A549 (cell line): ENCODE measurements around the gene KDM4B. TPM values are rescaled to one million over a fixed set of nuclear protein-coding genes. Genes with fewer than 3 reads are reported as not detected.

ENCODE experiments used
- ATAC-seq, 2 experiments: fragments of 200-7000 bp in 1 of 2; fragments of >200 bp in 1 of 2; cut with Nextera tagmentation in 1 of 2; cut with Tn5 transposase in 1 of 2; 3 replicates each; pipeline versions ENCODE4 v1.8.0 to v1.9.1; 2018 to 2020; ENCODE audit warnings: mild to moderate bottlenecking in 1 of 2, moderate library complexity in 1 of 2
- CTCF ChIA-PET: fragments of 300-600 bp; sonication (Branson Sonifier 250); formaldehyde crosslinking; extraction: SDS; loops from one replicate; lab custom pipeline; 2021; ENCODE audit warnings: antibody characterized with exemption, inconsistent platforms; lab: Yijun Ruan, JAX
- POLR2A ChIA-PET: fragments of 350-600 bp; formaldehyde crosslinking; extraction: SDS; loops from one replicate; lab custom pipeline; 2021; ENCODE audit warnings: antibody characterized with exemption, inconsistent platforms; lab: Yijun Ruan, JAX
- DNase-seq, 2 experiments: peaks; one replicate each; pipeline versions ENCODE4 v3.0.0 to v3.0.0-alpha.2; 2011 to 2016; ENCODE audit warnings: low read depth in 1 of 2, low spot score in 1 of 2
- FAIRE-seq: peaks from 2 replicates; lab custom pipeline; 2011; peaks lifted over from hg19 to GRCh38; lab: Jason Lieb, UNC
- H3K27ac ChIP-seq, 2 experiments: fragments of >200 bp; sonication (Bioruptor Twin); formaldehyde crosslinking; 3 replicates each; pipeline ENCODE4 v1.5.1; 2016 to 2017
- H3K4me1 ChIP-seq: fragments of >200 bp; sonication (Bioruptor Twin); formaldehyde crosslinking; 3 replicates; pipeline ENCODE4 v1.6.1; 2016
- H3K4me2 ChIP-seq: fragments of >200 bp; sonication (Bioruptor Twin); formaldehyde crosslinking; 3 replicates; pipeline ENCODE4 v1.6.1; 2016
- H3K4me3 ChIP-seq: fragments of >200 bp; sonication (Bioruptor Twin); formaldehyde crosslinking; 3 replicates; pipeline ENCODE4 v1.5.1; 2016
- H3K9me3 ChIP-seq: fragments of >200 bp; sonication (Bioruptor Twin); formaldehyde crosslinking; 3 replicates; pipeline ENCODE4 v1.6.1; 2016
- BCL3 ChIP-seq: fragments of >200 bp; sonication (Bioruptor Twin); formaldehyde crosslinking; IDR thresholded peaks from 3 replicates; pipeline ENCODE4 v1.6.1; 2016
- BHLHE40 ChIP-seq: IDR thresholded peaks from 2 replicates; pipeline ENCODE4 v1.6.1; 2012; ENCODE audit warnings: low read depth, low read length, inconsistent platforms
- CBX8 ChIP-seq: fragments of 200-600 bp; sonication (generic); IDR thresholded peaks from 2 replicates; pipeline ENCODE4 v1.6.1; 2016
- CHD4 ChIP-seq: fragments of 200-600 bp; sonication (generic); IDR thresholded peaks from 2 replicates; pipeline ENCODE4 v1.6.1; 2016; ENCODE audit warnings: antibody characterized with exemption, mild to moderate bottlenecking, borderline replicate concordance
- E2F6 ChIP-seq: IDR thresholded peaks from 2 replicates; pipeline ENCODE4 v1.6.1; 2012; ENCODE audit warnings: low read depth, borderline replicate concordance
- EHMT2 ChIP-seq: fragments of 200-600 bp; sonication (generic); IDR thresholded peaks from 2 replicates; pipeline ENCODE4 v1.6.1; 2016; ENCODE audit warnings: antibody characterized with exemption, low read depth, mild to moderate bottlenecking, moderate library complexity
- ELK1 ChIP-seq: fragments of 150-350 bp; IDR thresholded peaks from 2 replicates; pipeline ENCODE4 v1.6.1; 2014; ENCODE audit warnings: low read depth, mild to moderate bottlenecking, low read length
- FOSB ChIP-seq: fragments of 250-450 bp; sonication (Bioruptor Pico); IDR thresholded peaks from 2 replicates; pipeline ENCODE4 v1.5.0; 2020; ENCODE audit warnings: mild to moderate bottlenecking, moderate library complexity
- FOXS1 ChIP-seq: fragments of 250-450 bp; sonication (Bioruptor Pico); IDR thresholded peaks from 2 replicates; pipeline ENCODE4 v1.5.0; 2020; ENCODE audit warnings: mild to moderate bottlenecking, moderate library complexity
- GATA3 ChIP-seq: IDR thresholded peaks from 2 replicates; pipeline ENCODE4 v1.6.1; 2012; ENCODE audit warnings: borderline replicate concordance
- HDAC2 ChIP-seq: fragments of 200-600 bp; sonication (generic); IDR thresholded peaks from 2 replicates; pipeline ENCODE4 v1.6.1; 2016
- HEYL ChIP-seq: fragments of 250-450 bp; sonication (Bioruptor Pico); IDR thresholded peaks from 2 replicates; pipeline ENCODE4 v1.8.0; 2021; ENCODE audit warnings: mild to moderate bottlenecking, moderate library complexity
- HMGXB4 ChIP-seq: fragments of 250-450 bp; sonication (Bioruptor Pico); IDR thresholded peaks from 2 replicates; pipeline ENCODE4 v1.5.0; 2021; ENCODE audit warnings: mild to moderate bottlenecking, moderate library complexity, borderline replicate concordance
- HOXA7 ChIP-seq: fragments of 250-450 bp; sonication (Bioruptor Pico); IDR thresholded peaks from 2 replicates; pipeline ENCODE4 v1.5.0; 2020; ENCODE audit warnings: mild to moderate bottlenecking, moderate library complexity
- HOXB13 ChIP-seq: fragments of 250-450 bp; sonication (Bioruptor Pico); IDR thresholded peaks from 2 replicates; pipeline ENCODE4 v1.5.0; 2020; ENCODE audit warnings: low read depth, mild to moderate bottlenecking, moderate library complexity
- JUN ChIP-seq, 2 experiments: fragments of >200 bp; sonication (Bioruptor Twin); formaldehyde crosslinking; IDR thresholded peaks; 2 replicates in 1 of 2; 3 replicates in 1 of 2; pipeline ENCODE4 v1.6.1; 2016 to 2017
- KDM1A ChIP-seq: fragments of 200-600 bp; sonication (generic); IDR thresholded peaks from 2 replicates; pipeline ENCODE4 v1.6.1; 2016; ENCODE audit warnings: low read depth, mild to moderate bottlenecking
- KDM5A ChIP-seq: fragments of 200-600 bp; sonication (generic); IDR thresholded peaks from 2 replicates; pipeline ENCODE4 v1.6.1; 2016; ENCODE audit warnings: antibody characterized with exemption, mild to moderate bottlenecking
- MAZ ChIP-seq: fragments of 150-350 bp; IDR thresholded peaks from 2 replicates; pipeline ENCODE4 v1.6.1; 2014; ENCODE audit warnings: antibody characterized with exemption, low read depth, low read length, borderline replicate concordance
- MYC ChIP-seq: IDR thresholded peaks from 2 replicates; pipeline ENCODE4 v1.6.1; 2012; ENCODE audit warnings: mild to moderate bottlenecking, inconsistent platforms, low read length, improper control_type of control experiment, borderline replicate concordance
- NPAS2 ChIP-seq: fragments of 250-450 bp; sonication (Bioruptor Pico); IDR thresholded peaks from 2 replicates; pipeline ENCODE4 v1.8.0; 2022; ENCODE audit warnings: mild to moderate bottlenecking, moderate library complexity, borderline replicate concordance
- NR3C1 ChIP-seq: fragments of >200 bp; sonication (Bioruptor Twin); formaldehyde crosslinking; IDR thresholded peaks from 3 replicates; pipeline ENCODE4 v1.6.1; 2017
- PBX3 ChIP-seq: IDR thresholded peaks from 2 replicates; pipeline ENCODE4 v1.6.1; 2012
- POLR2AphosphoS2 ChIP-seq: conservative IDR thresholded peaks from 2 replicates; pipeline ENCODE4 v1.6.1; 2012; ENCODE audit warnings: low read length, improper control_type of control experiment, inconsistent platforms
- RAD21 ChIP-seq, 2 experiments: fragments of >200 bp in 1 of 2; sonication (Bioruptor Twin) in 1 of 2; formaldehyde crosslinking in 1 of 2; IDR thresholded peaks in 1 of 2; conservative IDR thresholded peaks in 1 of 2; 2 replicates in 1 of 2; 3 replicates in 1 of 2; pipeline ENCODE4 v1.6.1; 2012 to 2018; ENCODE audit warnings: inconsistent platforms in 1 of 2
- RARB ChIP-seq: fragments of 250-450 bp; sonication (Bioruptor Pico); IDR thresholded peaks from 2 replicates; pipeline ENCODE4 v1.8.0; 2021; ENCODE audit warnings: mild to moderate bottlenecking, moderate library complexity
- RCOR1 ChIP-seq: fragments of 150-350 bp; IDR thresholded peaks from 2 replicates; pipeline ENCODE4 v1.6.1; 2014; ENCODE audit warnings: antibody characterized with exemption, low read length, low read depth
- RFX5 ChIP-seq: fragments of 450-650 bp; IDR thresholded peaks from 2 replicates; pipeline ENCODE4 v1.7.1; 2014; ENCODE audit warnings: antibody characterized with exemption, mild to moderate bottlenecking, moderate library complexity
- RNF2 ChIP-seq: fragments of 200-600 bp; sonication (generic); IDR thresholded peaks from 2 replicates; pipeline ENCODE4 v1.6.1; 2016; ENCODE audit warnings: low read depth, mild to moderate bottlenecking, antibody characterized with exemption, moderate library complexity, borderline replicate concordance
- SMC3 ChIP-seq: fragments of >200 bp; sonication (Bioruptor Twin); formaldehyde crosslinking; IDR thresholded peaks from 3 replicates; pipeline ENCODE4 v1.6.1; 2018; ENCODE audit warnings: inconsistent platforms
- TFCP2L1 ChIP-seq: fragments of 250-450 bp; sonication (Bioruptor Pico); IDR thresholded peaks from 2 replicates; pipeline ENCODE4 v1.5.0; 2021; ENCODE audit warnings: mild to moderate bottlenecking
- USF2 ChIP-seq: fragments of 450-650 bp; IDR thresholded peaks from 2 replicates; pipeline ENCODE4 v1.6.1; 2014; ENCODE audit warnings: antibody characterized with exemption
- ZFP36 ChIP-seq: fragments of 450-650 bp; IDR thresholded peaks from 2 replicates; pipeline ENCODE4 v1.6.1; 2014; ENCODE audit warnings: borderline replicate concordance; ENCODE audit not compliant: partially characterized antibody
- ZNF302 ChIP-seq: fragments of 250-450 bp; sonication (Bioruptor Pico); IDR thresholded peaks from 2 replicates; pipeline ENCODE4 v1.9.0; 2021; ENCODE audit warnings: inconsistent platforms, mild to moderate bottlenecking, moderate library complexity
- ZSCAN20 ChIP-seq: fragments of 250-450 bp; sonication (Bioruptor Pico); IDR thresholded peaks from 2 replicates; pipeline ENCODE4 v1.8.0; 2022; ENCODE audit warnings: mild to moderate bottlenecking, moderate library complexity
- WGBS: methylation state at CpG from one replicate; pipeline ENCODE4 v1.1.6; 2017; ENCODE audit errors: missing lambda C conversion rate; 5-methylcytosine and 5-hydroxymethylcytosine counted together
- polyA plus RNA-seq, 4 experiments: library from polyadenylated mRNA; depleted of rRNA in 3 of 4; stranded (reverse); fragments of >200 nt; fragmentation: RNase III in 1 of 4; extraction: RNeasy Plus Mini Kit Qiagen cat#74134 plus additional on column Dnase treatment in 1 of 4; gene quantifications; 2 replicates in 3 of 4; 3 replicates in 1 of 4; pipeline ENCODE4 v1.2.3, GENCODE V29; 2011 to 2017

KDM4B gene
- polyA plus RNA-seq, 2 of the 4 experiments (the other 2 are of a cell fraction): 3.0 to 4.6 TPM

- Histone ChIP-seq H3K4me2 (peak overlapping the region; percentile 12; the same call in 2 of the 3 replicates), H3K9me3 (0 out of 3 replicates have a peak, but pooled peaks cover 2% of the 10 kb centered on the region), H3K4me3 (no peak overlapping the region), H3K4me1 (peaks cover 50% of the 10 kb centered on the region), H3K27ac (peak overlapping the region; percentile 76 to 89)
- POLR2A ChIA-PET: interaction anchor here (1.5 kb wide), 1 partner anchor 168 kb away, joined by 3 read pairs; the partner anchor contains the start of gene PTPRS
- DNase-seq (peak; percentile 89 to 97), ATAC-seq (peak; percentile 91 to 93), FAIRE-seq (no peak)
- WGBS: 4% methylated on average over 8 of the region's 8 CpGs
- CTCF ChIA-PET: no interaction called here
- TF ChIP-seq E2F6 (no peak), BHLHE40 (no peak), GATA3 (peak; percentile 88; the same call in 1 of the 2 replicates), ZNF302 (CRISPR knock-in tag) (no peak), HOXA7 (CRISPR knock-in tag) (no peak), JUN (IDR thresholded peaks at IDR 0.05) (peak; percentile 80 to 87; a peak in 4 of 5 replicates), KDM5A (no peak), NR3C1 (no peak), KDM1A (no peak), RCOR1 (no peak), CHD4 (no peak), USF2 (no peak), NPAS2 (no peak), SMC3 (0 out of 3 replicates have a peak, but pooled peaks have one; percentile 8), RNF2 (no peak), ZFP36 (no peak), CBX8 (no peak), HMGXB4 (CRISPR knock-in tag) (no peak), HOXB13 (CRISPR knock-in tag) (peak; percentile 12; the same call in 1 of the 2 replicates), ELK1 (no peak), RARB (CRISPR knock-in tag) (peak; percentile 67), RFX5 (no peak), FOXS1 (no peak), HDAC2 (no peak), FOSB (CRISPR knock-in tag) (no peak), RAD21 (conservative IDR thresholded peaks at IDR 0.05 in 1 of 2, IDR thresholded peaks at IDR 0.05 in 1 of 2) (no peak; a peak in 2 of 5 replicates), PBX3 (no peak), HEYL (CRISPR knock-in tag) (peak; percentile 72; the same call in 1 of the 2 replicates), ZSCAN20 (CRISPR knock-in tag) (no peak), MYC (no peak), BCL3 (peak; percentile 67; the same call in 2 of the 3 replicates), MAZ (no peak), EHMT2 (no peak), TFCP2L1 (no peak), POLR2AphosphoS2 (no peak)
These were observed 204.1 kb downstream of the KDM4B start for GRCh38 chr19:5172859-5173630.
